ENCODE measurements around the gene NIPAL4. TPM values are rescaled to one million over a fixed set of nuclear protein-coding genes. Genes with fewer than 3 reads are reported as not detected.

NIPAL4 gene
- total RNA-seq, 1 experiment from 2014 or later, result not detected

DNA sequence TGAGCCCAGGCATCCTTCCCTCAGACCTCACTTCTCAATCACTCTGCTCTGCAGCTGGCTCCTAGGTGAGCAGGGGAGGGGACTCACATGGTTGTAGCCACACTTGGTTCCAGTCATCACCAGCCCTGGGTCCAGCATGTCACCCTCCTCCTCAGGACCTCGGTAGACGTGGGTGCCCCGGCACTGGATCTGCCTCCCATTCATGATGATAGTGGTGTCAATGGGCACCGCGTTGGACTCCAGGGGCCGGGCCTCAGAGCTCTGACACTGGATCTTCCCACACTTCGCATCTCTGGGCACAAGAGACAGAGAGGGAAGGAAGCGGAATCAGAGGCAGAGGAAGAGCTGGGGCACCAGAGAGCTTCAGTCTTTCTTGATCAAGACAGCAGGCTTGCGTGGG is 32.9 kb downstream of the NIPAL4 start:
- ChIA-PET POLR2A (ENCODE audit: low non-redundant PET) (no interaction called here), CTCF (no interaction called here)
- BruUV-seq (replicated peaks), result no TSS peak
- Histone ChIP-seq H3K27ac (ENCODE audit: low read depth, low read length, poor library complexity, severe bottlenecking) (no peak overlapping the region), H3K36me3 (ENCODE audit: insufficient read depth, low read length, poor library complexity, severe bottlenecking) (no peaks in the 10 kb centered on the region), H3K4me3 (ENCODE audit: low read depth, low read length, poor library complexity, severe bottlenecking) (no peak overlapping the region), H3K27me3 (replicated peaks; ENCODE audit: insufficient read depth, low read depth, low read length, poor library complexity) (no peaks in the 10 kb centered on the region), H3K9me3 (ENCODE audit: low read depth, low read length, poor library complexity, severe bottlenecking) (no peaks in the 10 kb centered on the region), H3K4me1 (ENCODE audit: insufficient read depth, low read length, poor library complexity, severe bottlenecking) (no peaks in the 10 kb centered on the region)
- DNase-seq (ENCODE audit: low spot score), result no peak
- intact Hi-C loops (cut with micrococcal nuclease; ENCODE audit: unreplicated experiment), result no loop called here
- TF ChIP-seq CTCF (conservative IDR thresholded peaks at IDR 0.05; ENCODE audit: low read depth, low read length) (no peak), EZH2 (IDR thresholded peaks at IDR 0.05; ENCODE audit: borderline replicate concordance, low read depth, low read length, poor library complexity, severe bottlenecking) (no peak)

- Histone ChIP-seq H3K4me1 (ENCODE audit: insufficient read depth, low read length, poor library complexity, severe bottlenecking) (no peaks in the 10 kb centered on the region), H3K4me3 (ENCODE audit: low read depth, low read length, poor library complexity, severe bottlenecking) (no peak overlapping the region), H3K27me3 (replicated peaks; ENCODE audit: insufficient read depth, low read depth, low read length, poor library complexity) (no peaks in the 10 kb centered on the region), H3K9me3 (ENCODE audit: low read depth, low read length, poor library complexity, severe bottlenecking) (no peaks in the 10 kb centered on the region), H3K27ac (ENCODE audit: low read depth, low read length, poor library complexity, severe bottlenecking) (no peak overlapping the region), H3K36me3 (ENCODE audit: insufficient read depth, low read length, poor library complexity, severe bottlenecking) (no peaks in the 10 kb centered on the region)
- BruUV-seq (replicated peaks), result no TSS peak
- CTCF ChIA-PET, result no interaction called here
- no peak for DNase-seq (ENCODE audit: low spot score)
- POLR2A ChIA-PET (ENCODE audit: low non-redundant PET), result no interaction called here
- TF ChIP-seq EZH2 (IDR thresholded peaks at IDR 0.05; ENCODE audit: borderline replicate concordance, low read depth, low read length, poor library complexity, severe bottlenecking), result no peak
- TF ChIP-seq CTCF (conservative IDR thresholded peaks at IDR 0.05; ENCODE audit: low read depth, low read length), result no peak
- intact Hi-C loops (cut with micrococcal nuclease; ENCODE audit: unreplicated experiment), result no loop called here
These were observed 34.3 kb downstream of the NIPAL4 start for GRCh38 chr5:157494178-157494832.

DNA sequence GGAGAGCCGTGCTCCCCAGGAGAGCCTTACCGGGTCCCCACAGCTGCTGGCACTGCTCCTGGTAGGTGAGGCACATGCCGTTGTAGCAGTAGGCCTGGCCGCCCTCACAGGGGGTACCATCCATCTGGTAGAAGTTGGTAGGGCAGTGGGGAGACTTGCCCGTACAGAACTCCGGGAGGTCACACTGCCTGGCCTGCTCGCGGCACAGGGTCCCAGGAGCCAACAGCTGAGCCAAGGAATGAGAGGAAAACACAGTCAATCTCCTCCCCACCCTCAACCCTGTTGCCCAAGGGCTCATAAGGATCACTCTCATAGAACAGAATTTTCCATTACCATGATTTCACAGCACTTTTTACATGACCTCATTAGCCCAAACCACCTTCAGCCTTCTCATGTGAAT is 36.9 kb downstream of the NIPAL4 start:
- H3K27ac ChIP-seq (ENCODE audit: low read depth, low read length, poor library complexity, severe bottlenecking), result no peak overlapping the region
- ChIA-PET POLR2A (ENCODE audit: low non-redundant PET) (no interaction called here), CTCF (no interaction called here)
- H3K4me1 ChIP-seq (ENCODE audit: insufficient read depth, low read length, poor library complexity, severe bottlenecking), result no peaks in the 10 kb centered on the region
- DNase-seq (ENCODE audit: low spot score), result no peak
- intact Hi-C loops (cut with micrococcal nuclease; ENCODE audit: unreplicated experiment), result no loop called here
- H3K9me3 ChIP-seq (ENCODE audit: low read depth, low read length, poor library complexity, severe bottlenecking), result no peaks in the 10 kb centered on the region
- no peaks in the 10 kb centered on the region for H3K27me3 ChIP-seq (replicated peaks; ENCODE audit: insufficient read depth, low read depth, low read length, poor library complexity)
- no peak overlapping the region for H3K4me3 ChIP-seq (ENCODE audit: low read depth, low read length, poor library complexity, severe bottlenecking)
- no peak for TF ChIP-seq CTCF (conservative IDR thresholded peaks at IDR 0.05; ENCODE audit: low read depth, low read length)
- no peak for TF ChIP-seq EZH2 (IDR thresholded peaks at IDR 0.05; ENCODE audit: borderline replicate concordance, low read depth, low read length, poor library complexity, severe bottlenecking)
- no peaks in the 10 kb centered on the region for H3K36me3 ChIP-seq (ENCODE audit: insufficient read depth, low read length, poor library complexity, severe bottlenecking)
- BruUV-seq (replicated peaks), result no TSS peak

Measured in A673 (cell line).